ENCODE results near the gene CHST10.
"Not testable (repeated sequence)": the region's sequence is repeated elsewhere in the genome, so short reads cannot be mapped to it uniquely, and the experiment has no call there.

The CHST10 gene

GRCh38 chr2:100392715-100393114 lies 24.8 kb downstream of the CHST10 start:
- no peak for DNase-seq (ENCODE audit: low read depth in 3 of 3)

- no peak for DNase-seq (ENCODE audit: low read depth in 3 of 3)
Measured at GRCh38 chr2:100391735-100392515, 25.5 kb downstream of the CHST10 start.

- DNase-seq (ENCODE audit: low read depth in 3 of 3), result no peak
Measured at GRCh38 chr2:100390001-100390940, 27.2 kb downstream of the CHST10 start.

GRCh38 chr2:100388703-100389102 lies 28.8 kb downstream of the CHST10 start:
- no peak for DNase-seq (ENCODE audit: low read depth in 3 of 3)

GRCh38 chr2:100383954-100384353 lies 33.5 kb downstream of the CHST10 start:
- no peak for DNase-seq (ENCODE audit: low read depth in 3 of 3)

- DNase-seq (ENCODE audit: low read depth in 3 of 3), result no peak
Measured at GRCh38 chr2:100383306-100383705, 34.2 kb downstream of the CHST10 start.

GRCh38 chr2:100381240-100381639 lies 36.2 kb downstream of the CHST10 start:
- DNase-seq (ENCODE audit: low read depth in 3 of 3), result peak; percentile 45 to 74 (median 69)

- no peak for DNase-seq (ENCODE audit: low read depth in 3 of 3)
Measured at GRCh38 chr2:100380681-100381080, 36.8 kb downstream of the CHST10 start.

- no peak for DNase-seq (ENCODE audit: low read depth in 3 of 3)
Measured at GRCh38 chr2:100376836-100377235, 40.6 kb downstream of the CHST10 start.

GRCh38 chr2:100367163-100367562 lies 50.3 kb downstream of the CHST10 start:
- no peak for DNase-seq (ENCODE audit: low read depth in 3 of 3)

GRCh38 chr2:100365434-100365833 lies 52.0 kb downstream of the CHST10 start:
- DNase-seq (ENCODE audit: low read depth in 3 of 3), result no peak

- not testable (repeated sequence) for DNase-seq (ENCODE audit: low read depth in 3 of 3)
Measured at GRCh38 chr2:100362269-100362668, 55.2 kb downstream of the CHST10 start.

- DNase-seq (ENCODE audit: low read depth in 3 of 3), result no peak
Measured at GRCh38 chr2:100359576-100359975, 57.9 kb downstream of the CHST10 start.

- no peak for DNase-seq (ENCODE audit: low read depth in 3 of 3)
Measured at GRCh38 chr2:100358554-100358953, 58.9 kb downstream of the CHST10 start.

- DNase-seq (ENCODE audit: low read depth in 3 of 3), result no peak
Measured at GRCh38 chr2:100352521-100352920, 64.9 kb downstream of the CHST10 start.

- no peak for DNase-seq (ENCODE audit: low read depth in 3 of 3)
Measured at GRCh38 chr2:100350661-100351185, 66.7 kb downstream of the CHST10 start.

- not testable (repeated sequence) for DNase-seq (ENCODE audit: low read depth in 3 of 3)
Measured at GRCh38 chr2:100345144-100345543, 72.3 kb downstream of the CHST10 start.

- no peak for DNase-seq (ENCODE audit: low read depth in 3 of 3)
Measured at GRCh38 chr2:100344433-100344832, 73.0 kb downstream of the CHST10 start.

- DNase-seq (ENCODE audit: low read depth in 3 of 3), result not testable (repeated sequence)
Measured at GRCh38 chr2:100342466-100342865, 75.0 kb downstream of the CHST10 start.

Measured in stimulated activated CD4-positive, alpha-beta T cell treated with anti-CD3 and anti-CD28 coated beads, TNF-alpha, amount 100 ng/mL, for 48 hours (primary cell).